Right ventricle myocardium superior (tissue), 1 donor: ENCODE data around the gene RGL1. TPM values are rescaled to one million over a fixed set of nuclear protein-coding genes. Genes with fewer than 3 reads are reported as not detected.

Experiments
- ATAC-seq: fragments of 200-7000 bp; cut with Tn5 transposase; one replicate; pipeline ENCODE4 v1.9.1; 2020; ENCODE audit warnings: mild to moderate bottlenecking; ENCODE audit not compliant: poor library complexity
- DNase-seq: peaks from one replicate; pipeline ENCODE4 v3.0.0-alpha.2; 2020
- intact Hi-C: fragments of 100-400 bp; cut with DNase I; formaldehyde crosslinking; loops from one replicate; pipeline ENCODE4 v1.11.2; 2022
- total RNA-seq: library from RNA; stranded (reverse); fragmentation: NEBNext Ultra II Directional; extraction: Animal tissue kit (Norgen Biotek cat#: 25700); gene quantifications from one replicate; pipeline ENCODE4 v1.2.1, GENCODE V29; 2021
- donor health status: DM: no; HTN: yes; CAD: no; lungs with severe emphysema.

Gene RGL1
- total RNA-seq, 1 donor from 2014 or later: 18.4 TPM

DNA sequence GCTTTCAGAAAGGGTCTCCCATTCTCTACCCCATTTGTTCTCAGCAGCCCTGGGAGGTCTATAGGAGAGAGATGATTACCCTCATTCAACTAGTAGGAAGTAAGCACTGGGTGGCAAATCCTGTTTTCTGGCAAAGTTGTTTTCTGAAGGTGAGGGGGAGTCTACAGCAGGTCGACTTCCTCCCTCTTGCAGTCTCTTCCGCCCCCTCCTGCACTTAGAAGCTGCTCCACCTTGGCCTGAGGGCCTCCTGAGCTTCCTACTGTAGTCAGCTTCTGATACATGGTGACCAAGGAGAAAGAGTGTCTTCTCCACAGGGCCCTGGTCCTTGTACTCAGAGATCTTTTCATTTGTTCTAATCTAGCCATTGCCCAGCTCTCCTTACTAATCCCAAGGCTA lies 93.1 kb downstream of the RGL1 start:
- DNase-seq (no peak), ATAC-seq (no peak)
- intact Hi-C loops: no loop called here

DNA sequence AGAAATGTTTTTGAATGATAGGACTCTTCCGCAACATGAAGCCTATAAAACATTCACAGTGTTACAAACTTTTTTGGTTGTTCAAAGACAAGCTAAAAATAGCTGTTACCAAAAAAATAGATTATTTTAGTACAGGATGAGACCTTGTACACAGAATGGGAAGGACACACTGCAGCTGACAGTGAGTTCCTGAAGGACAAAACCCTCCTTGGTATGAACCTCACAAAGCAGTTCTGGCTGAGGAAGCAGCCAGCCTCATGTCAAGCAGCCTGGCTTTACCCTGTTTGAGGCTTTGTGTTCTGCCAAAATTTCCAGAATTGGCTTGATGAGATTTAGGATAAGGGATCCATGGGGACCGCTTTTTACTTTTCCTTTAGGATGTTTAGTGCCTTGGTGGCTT lies 93.7 kb downstream of the RGL1 start:
- DNase-seq (no peak), ATAC-seq (no peak)
- intact Hi-C loops: no loop called here

DNA sequence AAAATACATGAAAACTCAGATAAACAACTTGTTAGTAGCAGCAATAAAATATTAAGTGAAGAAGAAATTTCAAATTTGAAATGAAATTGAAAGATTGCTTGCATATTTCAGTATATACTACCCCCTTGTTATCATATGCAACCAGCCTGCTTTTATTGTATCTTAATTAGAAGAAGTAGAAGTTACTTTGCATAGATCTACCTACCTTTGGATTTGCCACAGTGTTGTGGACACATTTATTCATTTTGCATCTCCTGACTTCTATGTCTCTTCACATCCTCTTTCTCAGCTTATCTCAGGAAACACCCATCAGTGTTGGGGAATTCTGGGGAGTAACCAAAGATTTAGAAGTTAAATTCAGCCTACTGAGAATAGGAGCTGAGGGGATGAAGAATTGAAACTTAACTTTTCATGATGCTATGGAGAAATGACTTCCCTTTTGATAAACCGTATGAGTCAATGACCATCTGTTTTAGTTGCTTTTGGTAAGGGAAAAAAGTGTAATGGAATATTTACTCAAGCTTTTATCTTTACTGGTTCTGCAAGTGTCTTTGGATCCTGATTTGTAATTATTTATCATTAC lies 96.9 kb downstream of the RGL1 start:
- no peak for ATAC-seq
- DNase-seq: no peak
- intact Hi-C loops: no loop called here

DNA sequence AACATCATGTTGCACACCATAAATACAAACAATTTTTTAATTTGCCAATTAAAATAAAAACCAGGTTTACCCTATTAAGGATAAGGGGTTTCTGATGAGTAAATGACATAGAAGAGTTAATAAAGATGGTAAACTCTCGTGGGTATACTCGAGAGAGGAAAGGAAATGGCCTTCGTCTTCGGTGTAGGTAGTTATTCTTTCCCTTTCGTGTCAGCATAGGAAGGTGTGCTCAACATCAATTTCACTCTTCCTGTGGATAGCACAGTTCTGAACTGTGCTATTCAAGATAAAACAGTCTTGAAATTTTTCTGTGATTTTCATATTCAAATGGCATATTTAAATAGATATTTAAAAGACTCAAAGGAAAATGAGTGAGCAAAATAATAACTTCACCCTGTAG lies 98.2 kb downstream of the RGL1 start:
- ATAC-seq: no peak
- intact Hi-C loops: no loop called here

GRCh38 chr1:183905508-183906113 lies 100.7 kb downstream of the RGL1 start:
- intact Hi-C loops: no loop called here
- DNase-seq (no peak), ATAC-seq (peak; percentile 83)

More for the DNA sequence above, 98.2 kb downstream of the RGL1 start:
- DNase-seq: no peak

DNA sequence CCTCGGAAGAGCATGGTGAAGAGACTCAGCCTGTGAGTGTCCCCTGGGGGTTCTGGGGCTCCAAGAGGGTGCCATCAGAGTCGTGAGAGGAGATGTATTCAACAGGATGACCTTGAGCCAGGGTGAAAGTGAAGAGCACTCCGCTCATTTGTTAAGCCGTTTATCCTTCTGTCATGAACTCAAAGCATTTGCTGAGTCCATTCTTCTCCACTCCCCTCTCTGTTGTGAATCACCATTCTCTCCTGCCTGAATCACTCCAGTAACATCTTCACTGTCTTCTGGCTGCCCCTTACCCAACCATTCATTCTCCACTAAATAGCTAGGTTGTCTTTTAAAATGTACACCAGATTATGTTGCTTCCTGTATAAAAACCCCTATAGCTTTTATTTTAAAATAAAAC lies 102.2 kb downstream of the RGL1 start:
- DNase-seq: no peak
- no peak for ATAC-seq
- intact Hi-C loops: no loop called here

DNA sequence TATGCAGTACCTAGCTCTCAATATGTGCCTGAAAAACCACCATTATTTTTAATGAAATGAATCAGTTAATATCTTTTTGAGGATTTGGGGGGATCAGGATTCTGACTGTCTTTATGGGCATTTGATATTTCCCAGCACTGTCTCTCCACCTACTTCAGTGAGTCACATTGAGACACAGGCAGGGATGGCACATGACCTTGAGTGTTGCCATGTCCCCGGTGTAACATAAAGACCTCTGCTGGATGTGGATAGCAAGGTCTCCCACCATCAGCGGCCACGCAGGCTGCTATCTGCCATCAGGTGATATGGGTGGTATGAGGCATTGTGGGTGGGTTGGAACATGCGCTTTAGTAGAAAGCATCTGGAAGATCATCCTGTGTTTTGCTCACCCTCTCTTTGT lies 103.2 kb downstream of the RGL1 start:
- ATAC-seq: no peak
- DNase-seq: no peak
- intact Hi-C loops: no loop called here

- DNase-seq (no peak), ATAC-seq (no peak)
- intact Hi-C loops: no loop called here
Measured at GRCh38 chr1:183909672-183910071, 104.8 kb downstream of the RGL1 start.

DNA sequence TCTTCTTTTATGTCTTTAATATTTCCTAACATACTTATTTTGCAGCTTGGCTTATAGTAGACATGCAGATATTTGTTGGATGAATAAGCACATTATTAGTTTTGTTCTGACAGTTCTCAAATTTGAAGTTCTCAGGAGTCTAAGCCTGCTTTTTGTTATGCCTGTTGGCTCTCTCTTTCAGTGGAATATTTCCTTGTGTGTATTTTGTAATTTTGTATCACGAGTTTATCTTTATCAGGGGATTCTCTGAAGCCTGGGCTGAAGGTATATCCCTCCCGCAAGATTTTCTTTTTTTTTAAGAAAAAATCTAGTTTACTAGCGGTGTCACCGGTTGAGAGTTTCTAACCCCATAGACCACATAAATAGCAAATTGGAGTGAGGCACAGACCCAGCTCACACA lies 105.9 kb downstream of the RGL1 start:
- no peak for ATAC-seq
- DNase-seq: no peak
- intact Hi-C loops: no loop called here

- peak; percentile 21 for ATAC-seq
- intact Hi-C loops: no loop called here
- DNase-seq: no peak
Measured at GRCh38 chr1:183911285-183911684, 106.4 kb downstream of the RGL1 start.

GRCh38 chr1:183912265-183912886 lies 107.5 kb downstream of the RGL1 start:
- no peak for ATAC-seq
- intact Hi-C loops: no loop called here
- DNase-seq: no peak

DNA sequence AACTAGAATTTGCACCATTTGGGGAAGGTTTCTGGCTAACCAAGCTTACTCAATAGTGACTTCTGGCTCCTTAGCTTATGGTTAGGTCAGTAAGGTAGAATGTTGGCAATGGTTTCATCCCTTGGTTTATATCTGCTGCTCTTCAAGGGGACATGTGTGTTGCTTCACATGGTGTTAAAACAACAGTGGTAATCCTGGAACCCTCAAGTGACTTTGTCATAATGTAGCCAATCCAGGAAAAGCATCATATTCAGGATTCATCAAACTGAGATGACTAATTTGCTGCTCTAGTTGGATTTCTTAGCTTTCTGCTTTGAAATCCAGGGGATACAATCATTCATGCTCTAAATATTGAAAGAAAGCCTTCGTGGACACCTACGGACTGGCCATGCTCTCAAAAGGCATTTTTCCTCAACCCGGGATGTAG lies 108.7 kb downstream of the RGL1 start:
- intact Hi-C loops: no loop called here
- DNase-seq (no peak), ATAC-seq (no peak)

DNA sequence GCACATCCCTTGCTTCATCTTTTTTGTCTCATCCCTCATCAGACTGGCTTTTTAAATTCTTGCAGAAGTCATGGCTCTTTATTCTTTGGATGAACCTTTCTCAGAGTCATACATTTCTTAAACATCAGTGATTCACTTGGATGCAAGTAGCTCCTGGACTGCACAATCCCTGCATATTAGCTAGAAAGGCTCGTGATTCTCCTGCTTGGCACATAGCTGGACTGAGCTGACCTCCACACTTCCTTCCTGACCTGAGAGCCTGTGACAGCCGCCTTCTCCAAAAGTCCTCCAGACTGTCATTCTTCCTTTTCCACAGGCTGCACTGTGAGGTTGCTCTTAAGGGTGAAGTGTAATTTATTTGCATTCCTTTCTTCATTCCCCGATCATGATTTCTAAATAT lies 109.4 kb downstream of the RGL1 start:
- peak; percentile 28 for ATAC-seq

GRCh38 chr1:183914891-183915290 lies 110.0 kb downstream of the RGL1 start:
- DNase-seq (no peak), ATAC-seq (no peak)
- intact Hi-C loops: loop anchor here (5.0 kb wide), 1 partner anchor 258 kb away; no protein-coding TSS in a partner anchor

More for the DNA sequence above, 109.4 kb downstream of the RGL1 start:
- no peak for DNase-seq
- intact Hi-C loops: no loop called here

DNA sequence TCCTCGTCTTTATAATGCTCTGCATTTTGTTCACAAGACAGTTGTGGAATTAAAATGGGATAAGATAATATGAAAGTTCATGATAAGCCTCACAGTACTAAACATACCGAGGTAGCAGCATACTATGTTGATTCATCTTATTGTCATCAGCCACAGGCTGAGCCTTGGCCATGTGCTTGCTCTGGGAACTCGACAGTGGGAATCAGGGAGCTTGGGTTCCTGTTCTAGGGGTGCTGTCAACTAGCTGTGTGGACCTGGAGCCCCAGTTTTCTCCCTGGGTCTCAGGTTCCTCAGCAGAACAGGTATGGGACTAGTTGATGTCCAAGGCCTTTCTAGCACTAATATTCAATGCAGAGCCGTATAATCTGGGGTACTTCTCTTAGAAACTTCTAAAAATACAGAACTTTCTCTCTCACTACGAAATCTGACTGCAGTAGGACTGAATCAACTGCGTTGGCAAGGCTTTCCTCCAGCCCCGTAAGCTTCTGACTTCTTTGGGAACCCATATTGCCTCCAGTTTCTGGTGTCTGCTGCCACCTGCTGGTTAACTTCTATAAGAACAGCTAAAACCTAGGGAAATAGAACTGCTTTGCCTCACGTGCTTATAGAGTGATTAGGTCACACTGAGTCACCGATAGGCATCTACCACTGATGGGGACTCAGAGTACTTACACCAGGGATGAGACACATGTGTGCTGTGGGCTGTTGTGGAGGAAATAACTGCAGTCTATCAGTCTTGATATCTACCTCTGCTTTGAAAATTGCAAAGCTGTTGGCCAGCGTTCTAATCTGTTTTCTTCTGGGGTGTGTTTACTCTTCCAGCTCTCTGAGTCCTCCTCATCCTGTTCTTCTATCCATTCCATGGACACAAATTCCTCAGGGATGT lies 110.9 kb downstream of the RGL1 start:
- intact Hi-C loops: loop anchor here (5.0 kb wide), 1 partner anchor 259 kb away; no protein-coding TSS in a partner anchor
- peak; percentile 59 for DNase-seq
- ATAC-seq: peak; percentile 86

DNA sequence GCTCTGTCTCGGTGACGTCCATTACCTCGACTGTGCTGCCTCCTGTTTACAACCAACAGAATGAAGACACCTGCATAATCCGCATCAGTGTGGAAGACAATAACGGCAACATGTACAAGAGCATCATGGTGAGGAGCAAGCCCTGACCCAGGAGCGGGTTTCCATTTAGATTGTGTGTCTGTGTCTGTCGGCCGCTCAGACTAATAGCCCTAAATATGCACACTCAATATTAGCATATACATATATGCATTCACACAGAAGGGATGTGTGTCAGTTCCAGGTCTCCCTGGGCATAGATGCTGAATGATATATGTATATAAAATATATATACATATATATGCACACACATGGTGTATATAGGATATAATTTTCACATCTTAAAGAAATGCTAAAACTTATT lies 111.7 kb downstream of the RGL1 start:
- ATAC-seq (no peak), DNase-seq (no peak)
- intact Hi-C loops: loop anchor here (5.0 kb wide), 1 partner anchor 259 kb away; no protein-coding TSS in a partner anchor

- DNase-seq (no peak), ATAC-seq (no peak)
- intact Hi-C loops: loop anchor here (5.0 kb wide), 1 partner anchor 261 kb away; no protein-coding TSS in a partner anchor
Measured at GRCh38 chr1:183918589-183918988, 113.7 kb downstream of the RGL1 start.

GRCh38 chr1:183920651-183921050 lies 115.7 kb downstream of the RGL1 start:
- no peak for ATAC-seq
- no peak for DNase-seq
- intact Hi-C loops: no loop called here

- DNase-seq: no peak
- intact Hi-C loops: no loop called here
- no peak for ATAC-seq
Measured at GRCh38 chr1:183922197-183922596, 117.3 kb downstream of the RGL1 start.
